Testis (tissue), 3 donors: ENCODE data around the gene WDFY2. TPM values are rescaled to one million over a fixed set of nuclear protein-coding genes. Genes with fewer than 3 reads are reported as not detected.

ENCODE experiments used
- DNase-seq: peaks from one replicate; pipeline ENCODE4 v3.0.0-alpha.2; 2019
- H3K27ac ChIP-seq, 2 donors: fragments of 200-600 bp; sonication (generic); one replicate each; pipeline ENCODE4 v1.5.1; 2019
- H3K27me3 ChIP-seq: fragments of 200-600 bp; sonication (generic); one replicate; pipeline ENCODE4 v1.5.1; 2019
- H3K36me3 ChIP-seq: fragments of 200-600 bp; sonication (generic); one replicate; pipeline ENCODE4 v1.5.1; 2017; ENCODE audit warnings: low read depth; ENCODE audit errors: missing control alignments
- H3K4me1 ChIP-seq: fragments of 200-600 bp; sonication (generic); one replicate; pipeline ENCODE4 v1.5.1; 2019
- H3K4me3 ChIP-seq, 2 donors: fragments of 200-600 bp; sonication (generic); one replicate each; pipeline ENCODE4 v1.5.1; 2017 to 2019
- H3K9me3 ChIP-seq: fragments of 200-600 bp; sonication (generic); one replicate; pipeline ENCODE4 v1.5.1; 2017
- POLR2A ChIP-seq: fragments of 450-650 bp; IDR thresholded peaks from one replicate; pipeline ENCODE4 v1.6.1; 2017; ENCODE audit warnings: antibody characterized with exemption, mild to moderate bottlenecking, moderate library complexity
- WGBS, 2 donors: methylation state at CpG; one replicate each; pipeline ENCODE4 v1.1.5; 2018; 5-methylcytosine and 5-hydroxymethylcytosine counted together
- intact Hi-C: fragments of 100-400 bp; cut with DNase I; formaldehyde crosslinking; loops from one replicate; pipeline ENCODE4 v1.15.1; 2023; ENCODE audit warnings: low total_unique reads
- microRNA-seq, 2 donors: library from miRNA; unstranded; fragments of <30 nt; microRNA quantifications; one replicate each; pipeline ENCODE4, GENCODE V29; 2016; ENCODE audit warnings: borderline number of aligned reads in 2 of 2, borderline replicate concordance in 1 of 2
- polyA plus RNA-seq: library from polyadenylated mRNA; stranded (reverse); fragments of 350-450 nt; fragmentation: Illumina TruSeq; extraction: RNeasy Lipid Tissue Mini Kit (QIAGEN cat#74804); gene quantifications from one replicate; pipeline ENCODE4 v1.2.3, GENCODE V29; 2014; ENCODE audit warnings: low read depth, low replicate concordance; ENCODE audit not compliant: insufficient read depth
- small RNA-seq, 2 donors: library from RNA; depleted of rRNA; stranded (forward); fragments of <200 nt; gene quantifications; one replicate each; pipeline ENCODE3, GENCODE V24; 2016
- total RNA-seq, 2 donors: library from RNA; depleted of rRNA; stranded (reverse); fragments of >200 nt; gene quantifications; one replicate each; pipeline ENCODE4 v1.2.3, GENCODE V29; 2016
- TF ChIP-seq, protein P1 (sequence below), 3 experiments: fragments of 450-650 bp in 2 of 3; fragments of 200-600 bp in 1 of 3; sonication (generic) in 1 of 3; IDR thresholded peaks; one replicate each; pipeline ENCODE4 v1.5.1; 2016 to 2019; ENCODE audit warnings: antibody characterized with exemption in 3 of 3, mild to moderate bottlenecking in 2 of 3, moderate library complexity in 1 of 3

WDFY2 gene
- total and polyA plus RNA-seq, 3 donors from 2014 or later, result 17.1 to 45.8 (median 36.1) TPM

GRCh38 chr13:51816604-51817249 is 232.5 kb downstream of the WDFY2 start:
- intact Hi-C loops, result no loop called here

More at GRCh38 chr13:51816604-51817249, 232.5 kb downstream of the WDFY2 start:
- H3K4me3 ChIP-seq, result no peak overlapping the region
- TF ChIP-seq, protein P1, sequence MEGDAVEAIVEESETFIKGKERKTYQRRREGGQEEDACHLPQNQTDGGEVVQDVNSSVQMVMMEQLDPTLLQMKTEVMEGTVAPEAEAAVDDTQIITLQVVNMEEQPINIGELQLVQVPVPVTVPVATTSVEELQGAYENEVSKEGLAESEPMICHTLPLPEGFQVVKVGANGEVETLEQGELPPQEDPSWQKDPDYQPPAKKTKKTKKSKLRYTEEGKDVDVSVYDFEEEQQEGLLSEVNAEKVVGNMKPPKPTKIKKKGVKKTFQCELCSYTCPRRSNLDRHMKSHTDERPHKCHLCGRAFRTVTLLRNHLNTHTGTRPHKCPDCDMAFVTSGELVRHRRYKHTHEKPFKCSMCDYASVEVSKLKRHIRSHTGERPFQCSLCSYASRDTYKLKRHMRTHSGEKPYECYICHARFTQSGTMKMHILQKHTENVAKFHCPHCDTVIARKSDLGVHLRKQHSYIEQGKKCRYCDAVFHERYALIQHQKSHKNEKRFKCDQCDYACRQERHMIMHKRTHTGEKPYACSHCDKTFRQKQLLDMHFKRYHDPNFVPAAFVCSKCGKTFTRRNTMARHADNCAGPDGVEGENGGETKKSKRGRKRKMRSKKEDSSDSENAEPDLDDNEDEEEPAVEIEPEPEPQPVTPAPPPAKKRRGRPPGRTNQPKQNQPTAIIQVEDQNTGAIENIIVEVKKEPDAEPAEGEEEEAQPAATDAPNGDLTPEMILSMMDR (IDR thresholded peaks at IDR 0.05), result no peak
- no peak for TF ChIP-seq POLR2A
- no peaks in the 10 kb centered on the region for H3K36me3 ChIP-seq
- no peaks in the 10 kb centered on the region for H3K9me3 ChIP-seq
- H3K4me1 ChIP-seq, result peaks cover 11% of the 10 kb centered on the region
- no peak overlapping the region for H3K27ac ChIP-seq
- WGBS, 2 donors, result 87 to 88% methylated on average over 19 of the region's 19 CpGs
- no peaks in the 10 kb centered on the region for H3K27me3 ChIP-seq
- DNase-seq, result no peak

Small RNA genes within 50 kb of the gene (microRNA-seq; reads per million reads assigned to microRNA genes)
- 0 reads per million in 2 donors for gene MIR4703

Small RNA genes within 50 kb of the gene (small RNA-seq; reads per million reads assigned to genes)
- gene MIR4703, result 0 reads per million in 2 donors
- gene RN7SL413P, result 0 reads per million in 2 donors
- gene RNU6-65P, result 0 reads per million in 2 donors
- 0 reads per million in 2 donors for gene RNY1P6

Other genes starting within 250 kb of the WDFY2 start
- under 1 TPM in 1 of 2 donors, not detected in 1; 0.12 TPM for gene SERPINE3, start 244.8 kb upstream of the WDFY2 start, total RNA-seq
- 0.70 TPM for gene SERPINE3, start 244.8 kb upstream of the WDFY2 start, polyA plus RNA-seq
- 100 to 1,000 TPM in 1 of 2 donors, 10 to 100 TPM in 1; 97.6 to 132 TPM for gene INTS6, start 131.4 kb upstream of the WDFY2 start, total RNA-seq
- 130 TPM for gene INTS6, start 131.4 kb upstream of the WDFY2 start, polyA plus RNA-seq
- gene DHRS12, start 219.7 kb downstream of the WDFY2 start, total RNA-seq, result 10 to 100 TPM; 11.4 to 16.8 TPM
- 15.9 TPM for gene DHRS12, start 219.7 kb downstream of the WDFY2 start, polyA plus RNA-seq